ENCODE measurements around the gene GBE1. TPM values are rescaled to one million over a fixed set of nuclear protein-coding genes. Genes with fewer than 3 reads are reported as not detected.

GBE1 gene
- polyA plus RNA-seq, 1 of the 3 experiments (the other 2 are of a cell fraction), result 14.2 TPM

DNA sequence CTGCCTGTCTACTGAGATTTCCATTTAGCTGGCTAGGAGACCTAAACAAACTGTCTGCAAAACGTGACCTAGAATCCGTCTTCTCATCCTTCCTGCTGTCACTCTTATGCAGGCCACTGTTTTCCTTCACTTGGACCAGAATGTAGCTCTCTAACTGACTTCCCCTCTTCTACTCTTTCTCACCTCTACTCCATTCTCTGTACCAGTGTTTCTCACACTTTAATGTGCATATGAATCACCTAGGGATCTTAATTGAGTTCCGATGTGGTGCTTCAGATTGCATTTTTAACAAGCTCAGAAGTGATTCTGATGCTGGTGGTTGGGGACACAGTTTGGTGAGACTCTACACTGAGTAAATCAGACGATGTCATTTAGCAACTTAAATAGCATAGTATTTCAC lies 1.6 kb upstream of the GBE1 start:
- DNase-seq, result no peak
- no peak for TF ChIP-seq NFIC (IDR thresholded peaks at IDR 0.05; ENCODE audit: borderline replicate concordance)
- TF ChIP-seq MXI1 (IDR thresholded peaks at IDR 0.05; ENCODE audit: low read depth, low read length), result no peak
- TF ChIP-seq ELF1 (IDR thresholded peaks at IDR 0.05), result no peak
- no peak for TF ChIP-seq FOSL2 (IDR thresholded peaks at IDR 0.05; ENCODE audit: borderline replicate concordance, low read depth)
- TF ChIP-seq FOXJ3 (CRISPR knock-in tag; IDR thresholded peaks at IDR 0.05), result no peak
- Histone ChIP-seq H3K4me1 (ENCODE audit: control insufficient read depth in 1 of 2, insufficient read depth in 2 of 2, low read depth in 1 of 2, low read length in 1 of 2) (peaks cover 0 to 14% of the 10 kb centered on the region in 2 experiments; a peak in 2 of 4 replicates), H2AFZ (ENCODE audit: low read depth) (no peak overlapping the region), H3K9me3 (no peaks in the 10 kb centered on the region), H3K4me3 (ENCODE audit: low read depth in 2 of 2, low read length in 1 of 2) (no peak overlapping the region), H3K36me3 (replicated peaks in 1 of 2; ENCODE audit: control insufficient read depth in 1 of 2, insufficient read depth in 2 of 2, low read length in 1 of 2) (peaks cover 0 to 7% of the 10 kb centered on the region in 2 experiments), H3K27ac (ENCODE audit: low read depth in 2 of 2, low read length in 1 of 2) (no peak overlapping the region), H3K9ac (no peak overlapping the region), H3K27me3 (ENCODE audit: insufficient read depth) (no peaks in the 10 kb centered on the region), H4K20me1 (ENCODE audit: insufficient read depth) (no peaks in the 10 kb centered on the region), H3K79me2 (ENCODE audit: insufficient read depth) (peaks cover 27% of the 10 kb centered on the region), H3K4me2 (no peak overlapping the region), H3F3A (replicated peaks; ENCODE audit: insufficient read depth) (peaks cover 5% of the 10 kb centered on the region), H3K9me2 (no peaks in the 10 kb centered on the region)
- POLR2A ChIA-PET, result no interaction called here
- CTCF ChIA-PET, result no interaction called here
- 93% methylated on average over 4 of the region's 4 CpGs for WGBS (ENCODE audit: low lambda C conversion rate)

DNA sequence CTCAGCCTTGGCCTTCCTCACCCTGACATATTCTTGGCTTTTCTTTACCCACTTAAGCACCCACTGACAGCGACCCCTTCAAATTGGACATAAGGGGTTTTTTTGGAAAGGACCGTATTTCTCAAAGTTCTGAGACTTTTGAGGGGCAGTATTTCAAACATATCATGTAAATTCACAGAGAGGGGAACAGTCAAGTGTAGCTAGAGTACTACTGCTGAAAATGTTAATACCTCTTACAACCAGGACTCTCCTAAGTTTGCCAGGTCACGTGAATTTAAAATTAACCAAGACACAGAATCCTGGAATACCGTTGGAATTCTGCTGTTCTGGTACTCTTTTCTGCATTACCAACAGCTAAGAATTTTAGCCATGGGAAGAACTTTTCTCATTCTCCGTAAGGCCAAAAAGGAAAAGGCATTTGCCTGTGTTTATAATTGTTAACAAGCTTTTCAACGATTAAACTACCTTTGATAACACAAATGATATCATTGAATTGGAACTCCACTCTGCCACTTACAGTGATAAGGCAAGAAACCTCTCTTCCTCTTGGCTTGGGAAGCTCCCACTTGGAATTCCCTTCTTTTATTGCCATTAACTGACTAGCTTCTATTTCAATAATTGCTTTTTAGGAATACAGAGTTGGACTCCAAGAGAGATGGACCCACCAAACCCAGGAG lies 597 bp upstream of the GBE1 start:
- H2AFZ ChIP-seq (ENCODE audit: low read depth), result peak overlapping the region; percentile 92
- H3F3A ChIP-seq (replicated peaks; ENCODE audit: insufficient read depth), result peaks cover 5% of the 10 kb centered on the region
- H3K27ac ChIP-seq (ENCODE audit: low read depth in 2 of 2, low read length in 1 of 2), result peak overlapping the region; percentile 97 to 98
- H3K4me2 ChIP-seq, result peak overlapping the region; percentile 87
- TF ChIP-seq CHD2 (IDR thresholded peaks at IDR 0.05; ENCODE audit: low read length, partially characterized antibody) (no peak), TCF12 (IDR thresholded peaks at IDR 0.05) (no peak), MXI1 (IDR thresholded peaks at IDR 0.05; ENCODE audit: low read depth, low read length) (no peak), GABPA (IDR thresholded peaks at IDR 0.05; ENCODE audit: low read depth) (no peak), FOXM1 (IDR thresholded peaks at IDR 0.05; ENCODE audit: low read depth) (no peak), NFIC (IDR thresholded peaks at IDR 0.05; ENCODE audit: borderline replicate concordance) (no peak), RAD21 (IDR thresholded peaks at IDR 0.05; ENCODE audit: low read length) (no peak)
- TF ChIP-seq, protein P1, sequence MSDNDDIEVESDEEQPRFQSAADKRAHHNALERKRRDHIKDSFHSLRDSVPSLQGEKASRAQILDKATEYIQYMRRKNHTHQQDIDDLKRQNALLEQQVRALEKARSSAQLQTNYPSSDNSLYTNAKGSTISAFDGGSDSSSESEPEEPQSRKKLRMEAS (IDR thresholded peaks at IDR 0.05; ENCODE audit: low read depth), result no peak
- TF ChIP-seq, protein P2, sequence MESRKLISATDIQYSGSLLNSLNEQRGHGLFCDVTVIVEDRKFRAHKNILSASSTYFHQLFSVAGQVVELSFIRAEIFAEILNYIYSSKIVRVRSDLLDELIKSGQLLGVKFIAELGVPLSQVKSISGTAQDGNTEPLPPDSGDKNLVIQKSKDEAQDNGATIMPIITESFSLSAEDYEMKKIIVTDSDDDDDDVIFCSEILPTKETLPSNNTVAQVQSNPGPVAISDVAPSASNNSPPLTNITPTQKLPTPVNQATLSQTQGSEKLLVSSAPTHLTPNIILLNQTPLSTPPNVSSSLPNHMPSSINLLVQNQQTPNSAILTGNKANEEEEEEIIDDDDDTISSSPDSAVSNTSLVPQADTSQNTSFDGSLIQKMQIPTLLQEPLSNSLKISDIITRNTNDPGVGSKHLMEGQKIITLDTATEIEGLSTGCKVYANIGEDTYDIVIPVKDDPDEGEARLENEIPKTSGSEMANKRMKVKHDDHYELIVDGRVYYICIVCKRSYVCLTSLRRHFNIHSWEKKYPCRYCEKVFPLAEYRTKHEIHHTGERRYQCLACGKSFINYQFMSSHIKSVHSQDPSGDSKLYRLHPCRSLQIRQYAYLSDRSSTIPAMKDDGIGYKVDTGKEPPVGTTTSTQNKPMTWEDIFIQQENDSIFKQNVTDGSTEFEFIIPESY (IDR thresholded peaks at IDR 0.05; ENCODE audit: borderline replicate concordance, low read depth), result no peak
- no peaks in the 10 kb centered on the region for H3K9me2 ChIP-seq
- no peaks in the 10 kb centered on the region for H4K20me1 ChIP-seq (ENCODE audit: insufficient read depth)
- no peak for DNase-seq
- H3K36me3 ChIP-seq (replicated peaks in 1 of 2; ENCODE audit: control insufficient read depth in 1 of 2, insufficient read depth in 2 of 2, low read length in 1 of 2), result peaks cover 0 to 7% of the 10 kb centered on the region in 2 experiments
- peak overlapping the region; percentile 95 for H3K9ac ChIP-seq
- peaks cover 36% of the 10 kb centered on the region for H3K79me2 ChIP-seq (ENCODE audit: insufficient read depth)
- ChIA-PET POLR2A (interaction anchor here (0.6 kb wide), 1 partner anchor 205 kb away, joined by 3 read pairs; no protein-coding TSS in a partner anchor), CTCF (interaction anchor here (0.6 to 1.3 kb wide), 3 partner anchors 19 to 272 kb away, joined by 3 to 5 read pairs (median 3); no protein-coding TSS in a partner anchor)
- no peaks in the 10 kb centered on the region for H3K27me3 ChIP-seq (ENCODE audit: insufficient read depth)
- WGBS (ENCODE audit: low lambda C conversion rate), result 50% methylated on average over 6 of the region's 6 CpGs
- H3K9me3 ChIP-seq, result no peaks in the 10 kb centered on the region
- H3K4me1 ChIP-seq (ENCODE audit: control insufficient read depth in 1 of 2, insufficient read depth in 2 of 2, low read depth in 1 of 2, low read length in 1 of 2), result peaks cover 0 to 16% of the 10 kb centered on the region in 2 experiments; a peak in 2 of 4 replicates
- peak overlapping the region; percentile 73 to 77 for H3K4me3 ChIP-seq (ENCODE audit: low read depth in 2 of 2, low read length in 1 of 2)
